HG03103 (cell line): ENCODE measurements around the gene DNAJA1.
"Not testable (repeated sequence)": the region's sequence is repeated elsewhere in the genome, so short reads cannot be mapped to it uniquely, and the experiment has no call there.

Source experiments
- ATAC-seq: cut with Tn5 transposase; IDR thresholded peaks from one replicate; pipeline ENCODE4 v1.9.1; 2021; ENCODE audit warnings: low read depth; ENCODE audit not compliant: unreplicated experiment

Gene DNAJA1

GRCh38 chr9:33024966-33025571 is at the start of gene DNAJA1:
Gene DNAJA1 (plus strand): TSS chr9:33025273. CDS start chr9:33026485, 1,212 bp downstream.
- peak; percentile 89 for ATAC-seq

GRCh38 chr9:32978051-32978450 is 47.0 kb upstream of the DNAJA1 start:
- no peak for ATAC-seq

DNA sequence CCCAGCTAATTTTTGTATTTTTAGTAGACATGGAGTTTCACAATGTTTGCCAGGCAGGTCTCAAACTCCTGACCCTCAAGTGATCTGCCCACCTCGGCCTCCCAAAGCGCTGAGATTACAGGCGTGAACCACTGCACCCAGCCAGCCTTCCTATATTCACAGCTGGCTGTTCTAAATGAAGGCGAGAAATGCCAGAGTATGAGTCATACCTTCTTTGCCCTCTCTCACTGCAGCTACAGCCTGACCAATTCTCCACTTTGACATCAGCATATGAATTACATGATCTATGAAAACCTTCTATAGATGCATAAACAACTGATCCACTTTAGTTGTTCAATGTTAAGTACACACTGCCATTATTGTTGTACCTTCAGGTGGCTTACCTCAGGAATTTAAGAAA is 38.1 kb upstream of the DNAJA1 start:
- ATAC-seq, result no peak

GRCh38 chr9:32989660-32990059 is 35.4 kb upstream of the DNAJA1 start:
- no peak for ATAC-seq

GRCh38 chr9:32991897-32992594 is 33.0 kb upstream of the DNAJA1 start:
- ATAC-seq, result no peak

- no peak for ATAC-seq
These were observed 32.4 kb upstream of the DNAJA1 start for GRCh38 chr9:32992595-32993238.

DNA sequence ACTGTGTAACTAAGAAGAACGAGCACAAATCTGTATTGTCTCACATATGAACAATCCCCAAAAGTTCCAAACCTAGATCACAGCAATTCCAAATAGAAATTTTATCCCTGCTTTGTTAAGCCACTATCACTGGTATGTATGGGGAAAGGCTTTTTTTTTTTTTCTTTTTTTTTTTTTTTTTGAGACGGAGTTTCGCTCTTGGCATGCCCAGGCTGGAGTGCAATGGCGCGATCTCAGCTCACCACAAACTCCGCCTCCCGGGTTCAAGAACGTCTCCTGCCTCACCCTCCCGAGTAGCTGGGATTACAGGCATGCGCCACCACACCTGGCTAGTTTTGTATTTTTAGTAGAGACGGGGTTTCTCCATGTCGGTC is 24.4 kb upstream of the DNAJA1 start:
- ATAC-seq, result not testable (repeated sequence)

DNA sequence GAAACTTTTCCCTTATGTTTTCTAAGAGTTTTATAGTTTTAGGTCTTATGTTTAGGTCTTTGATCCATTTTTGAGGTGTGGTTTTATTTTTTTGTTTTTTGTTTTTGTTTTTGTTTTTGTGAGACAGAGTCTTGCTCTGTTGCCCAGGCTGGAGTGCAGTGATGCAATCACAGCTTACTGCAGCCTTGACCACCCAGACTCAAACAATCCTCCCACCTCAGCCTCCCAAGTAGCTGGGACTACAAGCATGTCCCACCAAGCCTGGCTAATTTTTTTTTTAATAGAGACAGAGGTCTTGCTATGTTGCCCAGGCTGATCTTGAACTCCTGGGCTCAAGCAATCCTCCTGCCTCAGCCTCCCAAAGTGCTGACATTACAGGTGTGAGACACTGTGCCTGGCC is 19.7 kb upstream of the DNAJA1 start:
- ATAC-seq, result not testable (repeated sequence)

GRCh38 chr9:33007755-33008154 is 17.3 kb upstream of the DNAJA1 start:
- no peak for ATAC-seq

DNA sequence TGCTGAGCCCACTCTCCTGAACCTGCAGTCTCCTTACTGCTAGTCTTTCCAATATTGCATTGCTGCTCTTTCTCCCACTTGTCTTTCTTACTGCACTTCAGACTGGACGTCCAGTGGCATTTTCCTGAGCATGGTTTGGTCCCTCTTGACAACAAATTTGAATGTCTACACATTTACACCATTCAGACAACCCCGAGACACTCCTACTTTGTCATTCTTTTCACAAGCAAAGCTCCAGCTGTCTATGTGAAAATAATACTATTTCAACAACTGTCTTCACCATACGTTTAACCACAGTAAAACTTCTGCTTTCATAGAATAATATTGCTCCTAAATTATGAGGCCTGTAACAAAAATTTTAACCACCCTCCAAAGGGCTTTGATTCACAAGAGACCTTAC is 13.2 kb upstream of the DNAJA1 start:
- no peak for ATAC-seq

- ATAC-seq, result no peak
These were observed 12.6 kb upstream of the DNAJA1 start for GRCh38 chr9:33012328-33013069.

DNA sequence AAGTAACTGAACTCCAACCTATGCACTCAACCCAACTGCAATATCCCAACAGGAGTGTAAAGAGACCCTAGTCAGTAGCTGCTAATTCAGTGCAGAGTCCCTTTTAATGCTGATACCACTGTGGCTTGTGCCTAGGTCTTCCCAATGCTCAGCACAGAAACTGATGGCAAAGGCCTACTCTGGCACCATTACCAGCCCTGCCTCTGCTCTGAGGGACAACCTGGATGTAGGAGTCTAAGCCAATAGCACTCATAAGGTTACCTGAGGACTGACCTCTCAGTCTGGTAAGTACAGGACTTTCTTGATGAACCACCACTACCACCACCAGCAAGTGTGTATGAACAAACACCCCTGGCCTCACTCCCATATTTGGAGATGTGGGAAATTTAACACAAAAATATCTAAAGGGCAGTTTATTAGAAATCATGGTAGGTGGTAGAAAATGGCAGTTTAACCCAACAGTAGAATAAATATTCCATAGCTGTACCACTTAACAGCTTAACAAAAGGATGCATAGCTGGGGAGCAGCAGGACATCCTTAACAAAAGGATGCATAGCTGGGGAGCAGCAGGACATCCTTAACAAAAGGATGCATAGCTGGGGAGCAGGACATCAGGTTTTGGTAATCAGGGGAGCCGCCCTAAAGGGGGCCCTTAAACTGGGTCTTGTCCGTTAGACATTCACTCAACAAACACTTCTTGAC is 11.0 kb upstream of the DNAJA1 start:
- no peak for ATAC-seq

DNA sequence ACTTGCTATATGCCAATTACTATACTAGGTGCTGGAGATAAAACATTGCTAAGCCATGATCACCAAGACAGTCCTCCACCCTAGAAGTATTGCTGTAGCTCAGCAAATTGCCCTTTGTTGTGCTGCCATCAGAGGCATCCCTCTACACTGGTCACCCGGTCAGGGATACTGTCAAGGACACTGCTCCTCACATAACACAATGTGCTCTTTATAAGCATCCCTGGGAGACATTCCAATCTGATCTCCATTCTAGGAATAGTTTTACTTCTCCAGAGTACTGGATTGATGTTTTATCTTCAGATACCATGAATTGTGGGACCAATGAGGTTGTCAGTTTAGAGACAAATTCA is 10.4 kb upstream of the DNAJA1 start:
- ATAC-seq, result no peak

DNA sequence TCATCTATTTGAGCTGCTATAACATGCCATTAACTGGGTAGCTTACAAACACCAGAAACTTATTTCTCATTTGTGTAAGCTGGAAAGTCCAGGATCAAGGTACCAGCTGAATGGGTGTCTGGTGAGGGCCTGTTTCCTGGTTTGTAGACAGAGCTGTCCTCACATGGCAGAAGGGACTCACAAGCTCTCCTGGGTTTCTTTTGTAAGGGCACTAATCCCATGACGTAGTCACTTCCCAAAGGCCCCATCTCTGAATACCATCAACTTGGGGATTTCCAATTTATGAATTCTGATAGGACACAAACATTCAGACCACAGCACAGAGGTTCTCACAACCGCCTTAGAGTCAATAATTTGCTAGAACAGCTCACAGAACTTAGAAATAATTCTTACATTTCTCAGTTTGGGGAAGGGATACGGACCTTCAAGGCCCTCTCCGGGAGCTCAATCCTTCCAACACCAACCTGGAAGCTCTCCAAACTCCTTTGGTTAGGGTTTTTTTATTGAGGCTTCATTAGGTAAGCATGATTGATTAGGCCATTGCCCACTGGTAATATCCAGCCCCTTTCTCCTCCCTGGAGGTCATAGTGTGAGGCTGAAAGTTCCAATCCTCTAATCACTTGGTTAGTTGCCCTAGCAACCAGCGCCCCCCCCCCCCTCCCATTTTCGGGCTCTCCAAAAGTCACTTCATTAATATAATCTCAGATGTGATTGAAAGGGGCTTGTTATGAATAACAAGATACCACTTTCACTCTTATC is 7.6 kb upstream of the DNAJA1 start:
- no peak for ATAC-seq

DNA sequence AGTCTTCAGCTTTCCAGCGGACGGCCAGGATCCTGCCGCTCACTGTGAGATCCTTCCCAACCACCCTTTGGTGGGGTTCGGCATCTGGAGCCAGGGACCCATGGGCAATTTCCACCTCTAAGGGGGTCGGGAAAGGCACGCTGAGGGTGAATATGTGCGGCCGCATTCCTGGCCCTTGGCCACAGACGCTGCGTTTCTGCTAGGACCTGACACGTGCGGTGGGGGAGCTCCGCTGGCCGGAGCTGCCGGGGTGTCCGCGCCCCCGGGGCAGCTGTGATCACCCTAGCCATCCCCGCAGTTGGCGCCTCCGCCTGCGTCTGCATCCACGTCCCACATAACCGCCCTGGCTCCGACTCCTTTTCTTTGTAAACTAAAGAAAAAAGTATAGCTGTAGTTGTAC is 5.3 kb upstream of the DNAJA1 start:
- no peak for ATAC-seq

DNA sequence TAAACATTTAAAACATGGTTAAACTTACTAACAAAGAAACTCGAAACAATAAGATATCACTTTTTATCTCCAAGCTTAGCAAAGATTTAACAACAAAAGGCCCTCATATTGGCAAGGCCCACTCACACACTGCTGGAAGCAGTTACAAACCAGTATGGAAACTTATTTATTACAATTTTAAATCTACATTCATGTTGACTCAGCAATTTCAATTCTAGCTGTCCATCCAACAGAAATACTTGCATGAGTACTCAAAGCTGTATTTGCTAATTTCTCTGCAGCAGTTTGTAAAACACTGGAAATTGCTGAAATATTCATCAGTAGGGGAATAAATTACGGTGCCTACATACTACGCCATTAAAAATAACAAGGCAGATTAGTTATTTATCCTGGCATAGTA is 2.8 kb upstream of the DNAJA1 start:
- no peak for ATAC-seq

DNA sequence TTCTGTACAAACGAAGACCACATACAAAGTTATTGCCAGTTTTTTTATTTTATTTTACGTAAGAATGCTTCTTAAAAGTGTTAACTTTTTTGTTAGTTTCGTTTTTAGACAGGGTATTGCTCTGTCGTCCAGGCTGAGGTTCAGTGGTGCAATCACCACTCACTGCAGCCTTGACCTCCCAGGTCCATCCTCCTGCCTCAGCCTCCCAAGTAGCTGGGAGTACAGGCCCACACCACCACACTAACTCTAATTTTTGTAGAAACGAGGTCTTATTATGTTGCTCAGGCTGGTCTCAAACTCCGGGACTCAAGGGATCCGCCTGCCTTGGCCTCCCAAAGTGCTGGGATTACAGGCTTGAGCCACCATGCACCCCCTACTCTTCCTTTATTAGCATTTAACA is 2.3 kb upstream of the DNAJA1 start:
- ATAC-seq, result no peak

GRCh38 chr9:33023661-33024060 is 1.4 kb upstream of the DNAJA1 start:
- ATAC-seq, result no peak

DNA sequence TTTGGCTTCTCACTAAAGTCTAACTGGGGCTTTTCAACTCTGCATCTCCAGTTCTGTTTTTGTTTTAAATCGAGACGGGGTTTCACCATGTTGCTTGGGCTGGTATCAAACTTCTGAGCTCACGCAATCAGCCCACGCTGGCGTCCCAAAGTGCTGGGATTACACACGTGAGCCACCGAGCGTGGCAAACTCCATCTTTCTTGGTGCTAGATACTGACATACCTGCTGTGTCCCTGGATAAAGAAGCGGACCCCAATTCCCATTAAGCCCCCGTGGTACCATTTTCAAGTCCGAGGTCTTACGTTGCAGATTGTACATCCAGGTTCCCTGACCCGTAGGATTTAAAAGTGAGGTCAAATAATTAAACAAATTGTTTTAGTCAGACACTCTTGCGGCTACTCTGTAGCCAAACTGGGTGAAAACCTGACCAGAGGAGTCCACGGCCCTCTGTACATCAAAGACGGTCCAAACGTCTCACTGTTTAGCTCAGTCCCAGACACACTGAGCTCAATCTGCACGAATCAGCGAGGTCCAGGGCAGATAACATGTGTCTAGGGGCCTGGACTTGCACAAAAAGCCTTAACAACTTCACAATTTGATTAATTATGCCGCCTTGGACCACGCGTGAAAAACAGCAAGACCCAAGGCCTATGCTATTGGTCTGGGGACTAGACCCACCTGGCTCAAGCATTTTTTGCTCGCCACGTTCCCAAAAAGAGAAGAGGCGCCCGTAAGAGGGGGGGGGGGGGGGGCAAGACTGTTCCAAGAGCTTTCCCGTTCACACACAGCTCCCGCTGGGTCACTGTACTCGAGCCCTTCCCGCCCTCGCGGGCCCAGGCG is 727 bp upstream of the DNAJA1 start:
- ATAC-seq, result no peak
